ENCODE results near the gene MYH6.

The MYH6 gene

DNA sequence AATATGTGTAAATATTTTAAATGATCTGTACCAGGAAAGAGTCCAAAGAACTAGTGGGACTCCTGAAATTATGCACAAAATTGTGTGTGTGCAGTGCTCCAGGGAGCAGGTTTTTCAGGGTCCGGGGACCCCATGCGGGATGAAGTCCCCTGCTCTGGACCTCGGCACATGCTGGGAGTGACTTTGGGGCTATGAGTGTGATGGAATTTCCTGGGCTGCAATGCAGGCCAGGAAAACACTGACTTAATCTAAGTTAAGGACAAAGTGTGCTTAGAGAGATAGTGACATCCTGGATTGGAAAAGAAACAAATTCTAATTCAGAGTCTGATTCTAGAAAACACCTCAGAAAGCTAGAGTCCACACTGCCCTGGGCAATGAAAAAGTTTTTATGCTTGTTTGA lies 6.2 kb upstream of the MYH6 start:
- DNase-seq = no peak

DNA sequence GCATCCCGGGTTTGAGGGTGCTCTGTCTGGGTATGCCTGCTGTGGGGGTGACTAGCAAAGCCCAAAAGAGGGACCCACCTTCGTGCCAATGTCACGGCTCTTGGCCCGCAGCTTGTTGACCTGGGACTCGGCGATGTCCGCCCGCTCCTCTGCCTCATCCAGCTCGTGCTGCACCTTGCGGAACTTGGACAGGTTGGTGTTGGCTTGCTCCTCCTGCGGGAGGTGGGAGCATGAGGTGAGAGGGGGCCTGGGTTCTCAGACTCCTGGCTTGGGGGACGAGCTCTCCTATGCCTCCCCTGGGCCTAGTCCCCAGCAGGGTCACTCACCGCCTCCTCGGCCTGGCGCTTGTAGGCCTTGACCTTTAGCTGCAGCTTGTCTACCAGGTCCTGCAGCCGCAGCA lies 5.6 kb upstream of the MYH6 start:
- DNase-seq = no peak

DNA sequence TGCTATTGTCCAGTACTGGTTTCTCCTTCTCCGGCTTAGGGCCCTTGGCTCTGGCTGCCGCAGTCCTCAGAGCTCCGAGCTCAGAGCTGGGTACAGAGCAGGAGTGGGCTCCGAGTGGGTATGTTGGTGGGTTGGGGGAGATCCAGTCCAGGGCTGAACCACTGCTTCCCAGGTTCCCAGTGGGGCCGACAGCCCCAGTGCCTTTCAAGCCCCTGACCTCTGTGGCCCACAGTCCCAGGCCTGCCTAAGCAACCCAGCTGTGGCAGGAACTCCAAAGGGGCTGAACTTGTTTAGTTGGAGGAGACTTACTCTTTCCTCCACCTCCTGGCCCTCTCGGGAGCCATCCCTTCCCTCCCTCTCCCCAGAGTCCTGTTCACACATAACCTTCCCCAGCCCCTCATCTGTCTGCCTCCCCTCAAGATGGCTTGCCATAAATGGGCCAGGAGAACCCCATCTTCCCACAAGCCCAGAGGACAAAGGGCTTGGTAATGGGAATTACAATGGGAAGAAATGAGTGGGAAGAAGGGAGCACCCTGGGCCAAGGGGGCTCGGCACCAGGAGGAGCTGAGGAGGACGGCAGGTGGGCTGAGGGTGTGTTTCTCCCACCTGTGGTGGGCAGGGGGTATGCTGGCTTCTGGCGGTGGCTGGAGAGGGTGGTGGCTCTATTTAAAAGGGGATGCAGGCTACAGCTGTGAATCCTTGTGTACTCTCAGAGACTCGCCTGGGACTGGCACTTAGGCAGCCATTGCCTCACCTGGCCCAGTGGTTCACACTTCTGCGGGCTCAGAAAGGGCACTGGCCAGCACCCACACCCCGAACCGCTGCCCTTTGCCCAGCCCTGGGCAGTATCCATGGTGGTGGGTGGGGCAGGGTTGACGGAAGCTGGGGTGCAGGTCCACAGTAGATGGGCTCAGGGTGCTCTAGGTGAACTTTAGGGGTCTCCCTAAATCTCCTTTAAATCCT lies 3.8 kb upstream of the MYH6 start:
- DNase-seq = no peak

DNA sequence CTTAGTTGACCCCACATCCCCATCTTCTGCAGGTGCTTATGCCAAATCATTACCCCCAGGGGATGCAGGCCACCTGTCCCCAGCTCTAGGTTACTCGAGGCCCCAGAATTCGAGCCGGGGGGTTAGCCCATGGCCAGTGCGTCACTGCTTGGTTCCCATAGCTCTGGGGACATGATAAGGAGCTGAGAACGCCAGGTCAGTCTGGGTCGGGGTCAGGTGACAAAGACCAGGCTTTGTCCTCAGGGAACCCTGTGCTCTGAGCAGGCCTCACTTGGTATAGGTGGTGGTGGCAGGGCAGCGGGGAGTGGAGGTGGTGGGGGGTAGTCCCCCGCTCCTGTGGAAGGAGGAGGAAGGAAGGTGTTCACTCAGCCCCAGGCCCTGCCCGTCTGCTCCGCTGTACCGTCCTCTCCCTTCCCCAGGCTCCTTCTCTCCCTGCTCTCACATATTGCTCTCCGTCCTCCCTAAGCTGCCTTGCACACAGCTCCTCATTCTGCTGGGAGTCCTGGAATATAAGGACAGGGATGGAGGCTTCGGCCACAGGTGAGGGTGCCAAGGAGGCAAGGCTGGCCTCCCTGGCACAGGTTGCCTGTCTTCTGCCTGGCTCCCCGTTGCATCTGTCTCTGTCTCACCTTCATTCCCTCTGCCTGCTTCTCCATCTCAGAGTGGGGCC lies 2.0 kb upstream of the MYH6 start:
- no peak for DNase-seq

DNA sequence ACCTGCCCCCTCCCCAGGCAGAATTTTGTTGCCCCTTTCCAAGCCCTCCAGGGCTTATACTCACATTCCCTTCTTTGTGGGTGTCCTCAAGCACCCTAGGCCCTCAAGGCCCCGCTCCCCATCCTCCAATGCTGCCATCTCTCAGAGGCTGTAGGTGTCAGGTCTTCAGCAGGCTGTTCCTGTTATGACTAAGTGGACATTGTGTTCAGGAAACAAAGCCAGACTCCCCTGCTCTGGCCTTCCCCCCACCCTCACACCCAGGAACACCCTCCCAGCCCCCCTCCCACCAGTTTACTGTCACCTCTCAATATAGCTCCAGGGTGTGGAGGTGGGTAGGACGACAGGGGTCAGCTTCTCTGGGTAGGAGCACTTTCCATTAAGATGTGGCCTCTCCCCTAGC lies 1.4 kb upstream of the MYH6 start:
- no peak for DNase-seq

DNA sequence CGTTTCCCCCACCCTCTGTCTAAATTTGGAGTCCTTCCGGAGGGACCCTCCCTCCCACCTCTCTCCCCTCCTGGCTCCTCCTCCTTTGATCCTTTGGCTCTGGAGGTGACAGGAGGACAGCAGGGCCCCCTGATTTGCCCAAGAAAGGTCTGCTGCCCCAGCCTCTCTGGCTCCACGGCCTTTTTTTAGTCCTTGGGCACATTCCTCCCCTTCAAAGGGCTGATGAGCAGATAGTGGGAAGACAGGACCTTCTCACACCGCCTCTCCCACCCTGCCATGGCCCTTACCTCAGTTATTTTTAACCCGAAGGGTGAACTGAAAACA lies 196 bp upstream of the MYH6 start:
- DNase-seq = no peak

DNA sequence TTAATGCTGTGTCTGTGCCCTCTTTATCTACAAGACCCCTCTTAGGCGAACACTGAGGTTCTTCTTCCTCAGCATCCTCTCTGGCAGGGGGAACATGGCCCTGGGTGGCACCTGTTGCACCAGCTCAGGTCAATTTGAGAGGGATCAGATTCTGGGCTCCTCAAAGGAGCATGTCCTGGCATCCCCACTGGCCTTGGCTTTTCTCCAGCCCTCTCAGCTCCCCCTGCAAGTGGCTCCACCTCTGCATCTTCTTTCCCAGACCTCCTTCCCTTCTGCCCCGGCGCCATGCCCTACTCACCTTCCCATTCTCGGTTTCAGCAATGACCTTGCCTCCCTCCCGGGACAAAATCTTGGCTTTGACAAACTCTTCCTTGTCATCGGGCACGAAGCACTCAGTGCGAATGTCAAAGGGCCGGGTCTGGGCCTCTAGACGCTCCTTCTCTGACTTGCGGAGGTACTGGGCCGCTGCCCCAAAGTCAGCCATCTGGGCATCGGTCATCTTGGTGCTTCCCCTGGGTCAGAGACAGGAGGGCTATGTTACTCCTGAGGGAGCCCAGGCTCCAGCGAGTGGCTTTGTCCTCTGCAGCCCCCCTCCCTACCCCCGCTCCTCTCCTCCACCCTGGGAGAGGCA lies 1.2 kb downstream of the MYH6 start:
- DNase-seq = no peak

DNA sequence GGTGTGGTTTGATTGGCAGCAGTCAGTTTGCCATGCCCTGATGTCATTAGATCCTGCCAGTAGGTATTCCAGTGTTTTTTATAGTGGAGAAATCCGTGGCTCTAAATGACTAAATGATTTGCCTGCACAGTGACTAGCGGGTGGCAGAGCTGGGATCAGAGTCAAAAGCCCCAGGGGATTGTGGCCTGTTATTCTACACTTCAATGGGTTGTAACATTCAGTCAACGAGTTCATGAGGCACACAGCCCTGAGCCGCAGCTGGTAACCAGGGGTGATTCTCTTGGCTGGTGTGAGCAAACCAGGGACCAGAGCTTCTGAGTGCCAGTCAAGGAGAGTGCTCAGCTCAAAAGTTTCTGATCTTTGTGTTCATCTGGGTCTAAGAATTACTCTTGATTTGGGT lies 1.8 kb downstream of the MYH6 start:
- DNase-seq = no peak

DNA sequence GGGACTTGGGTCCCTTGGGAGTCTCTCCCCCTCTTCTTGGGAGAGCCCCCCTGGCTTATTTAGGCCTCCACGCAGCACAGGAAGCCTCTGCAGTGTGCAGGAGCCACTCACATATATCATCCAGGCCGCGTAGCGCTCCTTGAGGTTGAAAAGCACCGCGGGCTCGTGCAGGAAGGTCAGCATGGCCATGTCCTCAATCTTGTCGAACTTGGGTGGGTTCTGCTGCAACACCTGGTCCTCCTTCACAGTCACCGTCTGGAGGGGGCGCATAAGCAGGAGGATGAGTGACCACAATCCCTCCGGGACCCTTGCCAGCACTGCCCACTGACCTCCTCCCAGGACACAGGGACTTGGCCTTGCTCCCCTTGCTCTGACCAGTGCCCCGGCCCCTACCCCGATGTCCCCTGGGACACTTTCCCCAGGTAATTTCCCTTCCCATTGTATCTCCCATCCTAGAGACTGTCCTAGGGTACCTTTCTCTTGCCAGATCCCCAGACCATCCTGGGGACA lies 2.5 kb downstream of the MYH6 start:
- DNase-seq = no peak

DNA sequence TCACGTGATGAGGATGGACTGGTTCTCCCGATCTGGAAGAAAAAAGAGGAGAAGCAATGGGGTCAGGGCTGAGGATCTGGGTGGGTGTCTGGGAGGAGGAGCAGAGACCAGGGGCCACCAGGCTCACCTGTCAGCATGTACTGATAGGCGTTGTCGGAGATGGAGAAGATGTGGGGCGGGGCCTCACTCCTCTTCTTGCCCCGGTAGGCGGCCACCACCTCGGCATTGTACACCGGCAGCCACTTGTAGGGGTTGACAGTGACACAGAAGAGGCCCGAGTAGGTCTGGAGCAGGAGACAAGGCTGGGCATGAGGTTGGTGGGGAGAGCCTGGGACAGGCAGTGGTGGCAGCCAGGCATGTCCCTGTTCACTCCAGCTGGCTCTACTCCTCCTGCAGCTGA lies 3.0 kb downstream of the MYH6 start:
- DNase-seq = no peak

DNA sequence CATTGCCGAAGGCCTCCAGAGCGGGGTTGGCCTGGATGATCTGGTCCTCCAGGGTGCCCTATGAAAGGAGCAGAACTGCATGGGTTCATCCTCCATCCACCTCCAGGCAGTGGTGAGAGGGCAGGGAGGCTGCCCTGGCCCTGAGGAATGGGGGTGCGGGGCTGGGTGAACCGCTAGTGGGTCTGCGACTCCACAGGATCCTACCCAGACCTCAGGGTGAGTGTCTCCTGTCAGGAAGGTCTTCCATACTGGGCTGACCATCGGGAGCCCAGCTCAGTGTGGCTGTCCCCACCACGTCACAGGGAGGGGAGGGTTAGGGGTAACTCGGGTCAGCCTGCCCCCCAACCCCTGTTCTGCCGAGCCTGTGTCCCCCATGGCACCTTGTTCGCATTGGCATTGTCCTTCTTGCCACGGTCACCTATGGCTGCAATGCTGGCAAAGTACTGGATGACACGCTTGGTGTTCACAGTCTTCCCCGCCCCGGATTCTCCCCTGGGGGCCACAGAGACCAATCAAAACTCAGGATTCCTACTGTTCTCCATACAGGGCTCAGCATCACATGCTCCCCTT lies 3.7 kb downstream of the MYH6 start:
- DNase-seq = no peak

DNA sequence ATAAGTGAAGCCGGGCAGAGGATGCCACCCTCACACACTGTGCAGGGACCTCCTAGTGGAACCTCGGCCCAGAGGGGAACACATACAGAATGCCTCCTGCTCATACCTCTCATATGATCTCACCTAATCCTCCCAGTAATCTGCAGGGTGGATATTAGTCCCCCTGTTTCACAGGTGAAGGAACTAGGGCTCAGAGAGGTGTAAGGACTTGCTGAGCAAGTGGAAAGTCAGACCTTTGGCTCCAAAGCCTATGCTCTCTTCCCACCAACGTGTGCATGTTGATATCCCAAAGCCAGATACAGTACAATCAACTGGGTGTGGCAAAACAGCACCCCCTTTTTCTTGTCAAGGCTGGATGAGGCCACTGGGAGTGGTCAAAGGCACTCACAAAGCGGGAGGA lies 4.2 kb downstream of the MYH6 start:
- no peak for DNase-seq

DNA sequence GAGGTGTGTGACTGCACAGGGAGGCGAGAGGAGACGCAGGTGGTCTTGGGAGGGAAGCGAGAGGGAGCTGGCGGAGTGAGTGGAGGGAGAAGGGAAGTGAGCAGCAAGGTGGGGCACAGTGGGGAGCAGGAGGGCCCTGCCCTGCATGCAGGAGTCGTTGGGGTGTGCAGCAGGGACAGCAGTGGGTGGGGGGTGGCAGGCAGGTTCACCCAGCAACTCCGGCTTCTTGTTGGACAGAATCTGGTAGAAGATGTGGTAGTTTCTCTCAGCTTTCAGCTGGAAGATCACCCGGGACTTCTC lies 5.0 kb downstream of the MYH6 start:
- DNase-seq = no peak

DNA sequence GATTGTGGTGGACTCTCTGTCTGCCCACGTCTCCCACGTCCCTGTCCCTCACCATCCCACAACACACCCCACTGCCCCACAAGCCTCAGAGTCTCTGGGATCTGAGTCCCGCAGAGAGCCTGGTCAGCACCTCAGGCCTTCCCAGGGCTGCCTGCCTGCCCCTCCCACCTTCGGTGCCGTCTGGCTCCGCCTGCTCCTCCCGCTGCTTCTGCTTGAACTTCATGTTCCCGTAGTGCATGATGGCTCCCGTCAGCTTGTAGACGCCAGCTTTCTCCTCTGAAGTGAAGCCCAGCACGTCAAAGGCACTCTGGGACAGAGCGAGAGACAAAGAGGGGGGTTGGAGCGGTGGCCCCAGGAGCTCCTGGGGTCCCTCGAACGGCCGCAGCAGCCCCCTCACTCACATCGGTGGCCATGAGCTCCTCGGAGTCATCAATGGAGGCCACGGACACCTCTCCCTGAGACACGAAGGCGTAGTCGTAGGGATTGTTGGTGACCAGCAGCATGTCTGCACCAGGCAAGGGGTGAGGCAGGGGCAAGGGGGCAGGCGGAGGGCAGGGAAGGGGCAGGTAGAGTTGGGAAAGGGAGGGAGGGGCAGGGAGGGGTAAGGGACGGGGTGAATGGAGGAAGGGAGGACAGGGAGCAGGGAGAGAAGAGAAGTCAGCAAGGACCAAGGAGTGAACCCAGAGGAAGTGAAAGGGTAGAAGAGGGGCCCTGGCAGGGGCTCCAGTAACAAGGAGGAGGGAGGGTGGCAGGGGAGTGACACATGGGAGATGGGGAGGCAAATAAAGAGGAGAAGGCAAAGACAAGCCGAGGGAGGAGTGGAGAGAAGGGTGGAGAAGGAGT lies 5.6 kb downstream of the MYH6 start:
- no peak for DNase-seq

DNA sequence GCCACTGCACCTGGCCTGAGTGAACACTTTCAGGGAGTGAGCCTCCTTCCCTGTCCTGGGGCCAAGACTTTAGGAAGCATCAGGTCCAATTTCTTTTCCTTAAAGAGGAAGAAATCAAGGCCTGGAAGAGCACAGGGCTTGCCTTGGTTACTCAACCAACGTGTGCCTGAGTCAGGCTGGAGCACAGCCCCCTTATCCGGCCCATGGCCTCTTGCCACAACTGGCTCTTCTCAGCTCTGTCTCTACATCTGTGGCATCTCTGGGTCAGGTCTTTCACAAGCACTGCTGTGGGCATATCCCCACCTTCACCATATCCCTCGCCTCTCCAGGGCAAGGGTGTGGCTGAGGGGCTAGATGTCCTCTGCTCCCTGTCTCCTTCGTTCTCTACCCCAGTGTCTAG lies 6.8 kb downstream of the MYH6 start:
- peak; percentile 9 to 52 (median 48) for DNase-seq

DNA sequence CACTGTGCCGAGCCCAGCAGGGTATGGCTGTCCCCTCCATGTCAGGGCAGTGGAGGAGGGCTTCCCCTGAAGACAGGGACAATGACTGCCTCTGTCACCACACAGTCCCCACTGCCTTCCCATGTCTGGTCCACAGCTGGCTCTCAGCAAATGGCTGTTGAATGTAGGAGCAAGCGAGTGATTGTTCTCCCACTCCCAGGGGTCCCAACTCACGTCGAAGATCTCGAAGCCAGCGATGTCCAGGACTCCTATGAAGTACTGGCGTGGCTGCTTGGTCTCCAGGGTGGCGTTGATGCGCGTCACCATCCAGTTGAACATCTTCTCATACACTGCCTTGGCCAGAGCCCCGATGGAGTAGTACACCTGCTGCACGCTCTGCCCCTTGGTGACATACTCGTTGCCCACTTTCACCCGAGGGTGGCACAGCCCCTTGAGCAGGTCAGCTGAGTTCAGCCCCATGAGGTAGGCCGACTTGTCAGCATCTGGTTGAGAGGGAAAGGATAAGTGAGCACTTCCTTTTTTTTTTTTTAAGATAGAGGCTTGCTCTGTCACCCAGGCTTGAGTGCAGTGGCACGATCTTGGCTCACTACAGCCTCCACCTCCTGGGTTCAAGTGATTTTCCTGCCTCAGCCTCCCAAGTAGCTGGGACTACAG lies 7.5 kb downstream of the MYH6 start:
- peak in 3 of 4 experiments; percentile 26 to 45 (median 30) for DNase-seq

DNA sequence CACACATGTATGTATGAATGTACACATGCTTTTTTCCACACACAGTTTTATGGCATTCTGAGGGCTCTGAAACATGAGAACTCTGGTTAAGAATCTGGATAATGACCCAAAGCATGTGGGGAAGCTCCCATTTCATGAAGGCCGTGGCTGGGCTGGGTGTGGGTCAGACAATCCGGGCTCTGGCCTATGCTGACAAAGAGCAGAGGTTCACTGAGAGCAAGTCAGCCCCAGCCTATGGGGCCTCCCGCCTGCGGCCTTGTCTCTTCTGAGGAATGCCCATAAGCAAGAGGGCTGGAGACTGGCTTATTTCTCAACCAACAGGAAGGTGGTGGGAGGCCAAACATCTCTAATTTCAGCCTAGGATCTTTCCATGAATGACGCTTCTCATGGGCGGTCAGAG lies 8.5 kb downstream of the MYH6 start:
- peak in 3 of 4 experiments; percentile 4 to 16 (median 7) for DNase-seq

DNA sequence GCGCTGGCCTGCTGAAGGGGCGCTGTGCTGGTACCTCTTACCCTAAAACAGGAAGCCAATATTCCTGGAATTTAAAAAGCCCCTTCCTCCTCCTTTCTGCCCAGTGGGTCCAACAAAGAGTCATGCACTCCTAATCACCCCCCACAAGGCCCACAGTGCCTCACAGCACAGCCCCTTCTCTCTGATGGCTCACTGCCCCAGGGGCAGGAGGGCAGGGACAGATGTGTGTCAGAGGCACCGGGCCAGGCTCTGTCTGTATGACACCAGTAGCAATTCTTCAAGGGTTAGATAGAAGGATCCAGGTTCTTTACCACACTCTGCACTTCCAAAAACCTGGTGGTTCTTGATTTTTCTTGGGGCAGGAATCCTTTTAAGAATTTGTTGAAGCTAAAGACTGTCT lies 8.9 kb downstream of the MYH6 start:
- no peak for DNase-seq

DNA sequence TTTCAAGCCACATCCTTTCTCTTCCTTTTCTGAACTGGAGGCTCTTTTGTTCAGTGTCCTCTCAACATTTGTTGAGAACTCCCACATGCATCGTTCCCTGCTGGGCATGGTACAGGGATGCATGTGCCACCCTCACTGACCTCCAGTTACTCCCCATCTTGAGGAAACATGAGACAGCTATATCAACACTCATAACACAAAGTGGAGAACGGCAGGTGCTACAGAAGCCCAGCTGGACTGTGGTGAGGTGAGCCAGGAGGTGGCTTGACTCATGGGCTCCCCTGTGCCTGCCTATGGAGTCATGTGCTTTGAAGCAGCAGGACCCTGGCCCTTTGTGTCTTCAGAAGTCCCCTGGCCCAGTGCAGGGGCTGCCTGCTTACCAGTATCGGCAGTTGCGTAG lies 9.7 kb downstream of the MYH6 start:
- no peak for DNase-seq

DNA sequence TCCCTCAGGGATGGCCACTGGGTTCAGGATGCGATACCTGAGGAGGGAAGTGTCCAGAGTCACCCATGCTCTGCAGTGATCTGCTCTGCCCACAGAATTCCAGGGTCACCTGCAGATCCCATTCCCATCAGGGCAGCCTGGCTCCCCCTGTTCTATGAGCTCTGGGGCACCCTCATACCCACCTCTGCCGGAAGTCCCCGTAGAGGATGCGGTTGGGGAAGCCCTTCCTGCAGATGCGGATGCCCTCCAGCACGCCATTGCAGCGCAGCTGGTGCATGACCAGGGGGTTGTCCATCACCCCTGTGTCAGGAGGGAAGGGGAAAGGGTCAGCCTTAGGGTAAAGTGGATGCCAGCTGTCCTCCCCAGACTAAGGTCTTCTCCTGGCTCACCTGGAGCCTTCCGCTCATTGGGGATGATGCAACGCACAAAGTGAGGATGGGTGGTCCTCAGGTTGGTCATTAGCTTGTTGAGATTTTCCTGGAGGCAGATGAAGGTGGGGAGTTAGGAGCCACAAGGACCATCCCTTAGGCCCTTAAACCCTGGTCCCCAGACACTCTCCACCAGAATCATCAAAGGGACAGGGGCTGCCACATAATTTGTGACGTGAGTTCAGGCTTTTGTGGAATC lies 11.2 kb downstream of the MYH6 start:
- no peak for DNase-seq

DNA sequence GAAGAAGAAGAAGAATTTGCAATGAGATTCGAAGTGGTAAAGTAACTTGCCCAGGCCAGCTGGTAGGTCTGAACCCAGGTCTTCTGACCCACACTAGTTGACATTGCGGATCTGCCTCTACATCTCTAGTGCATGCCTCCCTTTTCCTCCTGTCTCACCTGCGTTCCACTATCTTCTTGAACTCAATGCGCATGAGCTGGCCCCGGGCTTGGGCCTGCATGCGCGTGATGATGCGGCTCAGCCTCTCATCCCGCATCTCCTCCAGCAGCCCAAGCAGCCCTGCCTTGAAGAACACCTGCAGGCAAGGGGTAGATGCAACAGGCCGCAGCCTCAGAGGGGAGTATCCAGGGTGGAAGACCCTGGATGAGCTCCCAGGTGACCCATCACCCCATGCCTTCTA lies 11.9 kb downstream of the MYH6 start:
- DNase-seq = no peak

DNA sequence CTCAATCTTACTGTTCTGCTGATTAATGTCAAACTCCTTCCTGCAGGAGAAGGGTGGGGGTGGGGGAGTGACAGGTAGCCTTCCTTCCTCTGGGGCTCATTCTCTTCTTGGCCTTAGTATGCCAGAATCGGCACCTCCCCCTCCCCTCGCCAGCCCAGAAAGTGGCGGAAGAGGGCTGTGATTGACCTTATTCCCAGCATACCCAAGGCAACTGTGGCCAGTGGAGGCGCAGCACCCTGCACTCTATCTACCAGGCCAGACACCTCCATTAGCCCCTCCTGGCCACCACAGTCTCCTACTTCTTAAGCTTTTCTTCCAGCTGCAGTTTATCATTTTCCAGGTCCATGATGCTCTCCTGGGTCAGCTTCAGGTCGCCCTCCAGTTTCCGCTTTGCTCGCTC lies 15.5 kb downstream of the MYH6 start:
- DNase-seq = no peak

All from suppressor macrophage (primary cell).